ENCODE results near the gene HDHD2.
A peak's percentile ranks its signal among the peaks of the same experiment; 100 is the strongest.

The HDHD2 gene

GRCh38 chr18:47143899-47144485 lies 6.3 kb downstream of the HDHD2 start:
- no peak for DNase-seq

GRCh38 chr18:47143153-47143552 lies 7.1 kb downstream of the HDHD2 start:
- DNase-seq: no peak

GRCh38 chr18:47141289-47141688 lies 9.0 kb downstream of the HDHD2 start:
- DNase-seq: no peak

DNA sequence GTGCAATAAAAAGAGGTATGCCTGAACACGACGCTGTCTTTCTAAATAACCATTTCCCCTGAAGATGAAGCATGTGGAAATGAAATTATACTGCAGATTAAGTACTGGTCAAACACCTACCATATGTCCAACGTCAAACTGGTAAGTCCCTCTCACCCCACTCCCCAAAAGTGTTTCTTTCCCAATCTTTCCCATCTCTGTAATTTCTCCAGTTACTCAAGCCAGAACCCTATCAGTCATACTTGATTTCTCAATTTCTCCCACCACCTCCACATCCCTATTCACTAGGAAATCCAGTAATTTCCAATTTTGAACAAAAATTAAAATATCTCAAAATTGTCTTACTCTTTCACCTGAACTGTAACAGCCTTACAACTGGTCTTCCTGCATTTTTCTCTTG lies 29.2 kb downstream of the HDHD2 start:
- DNase-seq: no peak

DNA sequence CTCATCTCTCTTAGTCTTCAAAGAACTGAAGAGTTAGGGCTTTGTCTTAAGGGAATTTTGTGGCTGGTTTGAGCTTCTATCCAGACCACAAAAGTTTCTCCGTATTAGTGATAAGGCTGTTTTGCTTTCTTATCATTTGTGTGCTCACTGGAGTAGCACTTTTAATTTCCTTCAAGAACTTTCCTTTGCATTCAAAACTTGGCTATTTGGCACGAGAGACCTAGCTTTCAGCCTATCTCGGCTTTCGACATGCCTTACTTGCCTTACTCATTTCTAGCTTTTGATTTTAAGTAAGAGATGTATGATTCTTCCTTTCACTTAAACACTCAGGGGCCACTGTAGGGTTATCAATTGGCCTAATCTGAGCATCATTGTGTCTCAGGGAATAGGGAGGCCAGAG lies 29.9 kb downstream of the HDHD2 start:
- no peak for DNase-seq

DNA sequence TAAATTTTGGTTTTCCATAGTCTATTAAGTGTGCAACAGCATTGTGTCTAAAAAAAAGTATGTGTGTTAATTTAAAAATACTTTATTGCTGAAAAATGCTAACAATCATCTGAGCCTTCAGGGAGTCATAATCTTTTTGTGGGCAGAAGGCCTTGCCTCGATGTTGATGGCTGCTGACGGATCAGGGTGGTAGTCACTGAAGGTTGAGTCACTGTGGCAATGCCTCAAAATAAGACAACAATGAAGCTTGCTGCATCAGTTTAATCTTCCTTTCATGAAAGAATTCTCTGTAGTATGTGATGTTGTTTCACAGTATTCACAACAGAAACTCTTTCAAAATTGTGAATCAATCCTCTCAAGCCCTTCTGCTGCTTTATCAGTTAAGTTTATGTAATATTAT lies 31.3 kb downstream of the HDHD2 start:
- DNase-seq: no peak

DNA sequence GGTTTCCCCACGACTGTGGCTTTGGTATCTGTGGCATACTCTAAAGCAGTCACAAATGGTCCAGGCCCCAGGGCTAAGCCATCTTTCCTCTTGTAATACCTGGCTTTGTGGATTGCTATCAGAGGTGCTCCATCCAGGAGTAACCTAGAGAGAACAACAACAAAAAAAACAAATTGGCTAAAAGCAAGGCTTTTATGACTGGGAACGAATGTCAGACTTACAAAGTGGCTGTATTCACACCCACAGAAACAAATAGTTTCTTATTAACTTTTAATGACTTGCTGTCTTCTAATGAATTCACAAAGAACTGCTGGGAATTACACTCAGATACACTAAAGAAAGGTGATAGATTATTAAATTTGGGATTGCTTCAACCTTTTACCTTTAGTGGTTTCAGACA lies 35.1 kb downstream of the HDHD2 start:
- no peak for DNase-seq

- no peak for DNase-seq
Observed at GRCh38 chr18:47113796-47114540, 36.3 kb downstream of the HDHD2 start.

- no peak for DNase-seq
Observed at GRCh38 chr18:47110492-47111274, 39.6 kb downstream of the HDHD2 start.

- DNase-seq: no peak
Observed at GRCh38 chr18:47109720-47110119, 40.6 kb downstream of the HDHD2 start.

DNA sequence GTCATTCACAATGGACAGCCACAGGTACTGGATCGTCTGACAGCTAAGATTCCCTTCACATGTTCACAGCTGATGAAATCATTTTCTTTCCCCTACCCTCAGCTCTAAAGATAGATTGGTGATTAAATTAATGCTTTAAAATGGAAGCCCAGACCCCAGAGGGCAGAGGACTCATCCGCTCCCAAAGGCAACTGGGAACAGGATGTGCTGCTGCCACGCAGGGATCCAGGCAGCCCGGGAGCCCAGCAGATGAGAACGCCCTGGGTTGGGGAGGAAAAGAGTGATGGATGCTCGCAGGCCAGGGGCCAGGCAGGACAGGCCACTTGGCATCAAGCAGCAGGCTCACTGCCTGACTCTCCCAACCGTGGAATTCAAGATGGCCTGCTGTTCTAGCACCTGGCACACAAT lies 41.3 kb downstream of the HDHD2 start:
- no peak for DNase-seq

DNA sequence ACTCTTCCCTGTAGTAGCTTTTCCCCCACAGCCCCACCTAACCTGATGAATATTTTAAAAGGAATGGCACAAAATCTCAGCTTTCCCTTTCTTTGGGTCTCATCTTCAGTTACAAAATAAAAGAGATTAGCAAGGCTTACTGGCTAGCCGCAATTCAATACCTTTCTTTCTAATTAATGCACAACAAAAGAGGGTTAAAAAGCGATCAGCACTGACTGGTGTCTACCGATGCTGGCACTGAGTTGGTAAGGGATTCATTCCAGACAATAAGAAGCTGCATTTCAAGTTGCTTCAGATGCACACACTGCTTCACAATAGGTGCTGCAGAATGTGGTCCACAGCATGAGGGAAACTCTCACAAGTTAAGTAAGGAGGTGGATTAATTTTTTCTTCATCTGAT lies 41.9 kb downstream of the HDHD2 start:
- no peak for DNase-seq

DNA sequence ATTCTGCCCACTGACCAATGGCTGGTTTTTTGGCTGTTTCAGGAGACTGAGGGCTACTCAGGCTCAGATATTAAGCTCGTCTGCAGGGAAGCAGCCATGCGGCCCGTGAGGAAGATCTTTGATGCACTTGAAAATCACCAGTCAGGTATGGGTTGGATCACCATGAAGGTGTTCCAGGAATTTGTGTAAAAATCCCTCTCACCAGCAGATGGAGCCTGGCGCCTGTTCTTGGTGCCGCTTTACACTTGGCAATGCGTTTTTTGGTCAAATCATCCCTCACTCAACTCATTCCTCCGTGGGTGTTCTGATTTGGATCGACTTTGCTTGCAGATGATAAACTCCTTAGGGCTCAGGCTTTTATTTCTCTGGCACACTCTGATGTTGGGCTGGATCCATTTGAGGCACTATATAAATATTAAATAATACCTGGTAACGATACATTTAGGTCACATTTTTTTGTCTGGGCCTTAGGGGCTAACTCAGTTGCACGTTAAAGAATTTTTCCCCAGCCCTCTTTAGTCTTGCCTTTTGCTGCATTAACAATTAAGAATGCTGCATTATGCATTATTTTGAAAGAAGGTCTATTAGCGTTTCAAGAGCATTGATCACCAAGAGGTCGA lies 50.0 kb downstream of the HDHD2 start:
- DNase-seq: peak; percentile 64 to 69

- DNase-seq: no peak
Observed at GRCh38 chr18:47095810-47096209, 54.5 kb downstream of the HDHD2 start.

DNA sequence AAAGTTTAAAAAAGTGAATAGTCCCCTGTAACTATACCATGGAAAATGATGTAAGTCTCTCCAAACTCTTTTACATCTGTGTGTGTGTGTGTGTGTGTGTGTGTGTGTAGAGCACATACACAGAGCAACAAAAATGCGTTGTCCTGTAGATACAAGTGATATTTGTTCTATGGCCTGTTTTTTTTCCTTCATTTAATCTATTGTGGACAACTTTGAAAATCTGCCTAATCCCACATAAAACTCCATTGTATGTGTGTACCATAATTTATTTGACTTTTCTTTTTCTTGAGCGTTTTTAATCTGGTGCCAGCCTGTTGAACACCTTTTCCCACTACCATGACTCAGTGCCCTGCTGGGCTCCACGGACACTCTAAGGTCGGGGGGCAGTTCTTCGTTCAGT lies 62.6 kb downstream of the HDHD2 start:
- DNase-seq: no peak

DNA sequence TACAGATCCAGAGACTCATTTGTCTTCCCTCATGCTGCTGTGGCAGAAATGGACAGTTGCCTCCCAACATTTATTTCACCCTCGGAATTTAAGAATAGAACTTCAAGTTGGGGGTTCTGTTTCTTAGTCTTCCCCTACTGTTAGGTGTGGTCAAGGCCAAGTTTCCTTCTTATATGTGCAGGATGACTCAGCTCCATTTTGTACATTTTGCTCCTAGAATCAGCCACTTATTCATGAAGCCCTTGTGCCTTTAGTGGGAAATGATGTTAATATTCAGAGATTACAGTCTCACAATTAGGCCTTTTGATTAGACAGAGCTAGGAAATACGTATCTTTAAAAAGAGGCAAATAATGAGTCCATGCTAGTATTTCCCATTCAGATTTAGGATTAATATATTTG lies 68.7 kb downstream of the HDHD2 start:
- DNase-seq: no peak

GRCh38 chr18:47080872-47081271 lies 69.4 kb downstream of the HDHD2 start:
- no peak for DNase-seq

DNA sequence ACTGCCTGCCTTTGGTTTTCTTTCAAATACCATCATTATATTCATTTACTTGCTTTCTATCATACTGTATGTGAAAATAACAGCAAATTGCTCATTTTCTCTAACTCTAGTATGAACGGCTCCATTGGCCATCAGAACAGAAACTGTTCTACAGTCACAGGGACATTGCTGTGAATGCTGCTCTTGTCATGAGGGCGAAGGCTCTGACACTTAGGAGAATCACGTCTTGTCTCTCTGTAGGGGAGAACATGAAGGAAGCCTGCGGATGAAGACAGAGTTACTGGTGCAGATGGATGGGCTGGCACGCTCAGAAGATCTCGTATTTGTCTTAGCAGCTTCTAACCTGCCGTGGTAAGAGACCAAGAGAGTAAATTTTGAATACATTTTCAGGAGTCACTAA lies 73.2 kb downstream of the HDHD2 start:
- DNase-seq: no peak

DNA sequence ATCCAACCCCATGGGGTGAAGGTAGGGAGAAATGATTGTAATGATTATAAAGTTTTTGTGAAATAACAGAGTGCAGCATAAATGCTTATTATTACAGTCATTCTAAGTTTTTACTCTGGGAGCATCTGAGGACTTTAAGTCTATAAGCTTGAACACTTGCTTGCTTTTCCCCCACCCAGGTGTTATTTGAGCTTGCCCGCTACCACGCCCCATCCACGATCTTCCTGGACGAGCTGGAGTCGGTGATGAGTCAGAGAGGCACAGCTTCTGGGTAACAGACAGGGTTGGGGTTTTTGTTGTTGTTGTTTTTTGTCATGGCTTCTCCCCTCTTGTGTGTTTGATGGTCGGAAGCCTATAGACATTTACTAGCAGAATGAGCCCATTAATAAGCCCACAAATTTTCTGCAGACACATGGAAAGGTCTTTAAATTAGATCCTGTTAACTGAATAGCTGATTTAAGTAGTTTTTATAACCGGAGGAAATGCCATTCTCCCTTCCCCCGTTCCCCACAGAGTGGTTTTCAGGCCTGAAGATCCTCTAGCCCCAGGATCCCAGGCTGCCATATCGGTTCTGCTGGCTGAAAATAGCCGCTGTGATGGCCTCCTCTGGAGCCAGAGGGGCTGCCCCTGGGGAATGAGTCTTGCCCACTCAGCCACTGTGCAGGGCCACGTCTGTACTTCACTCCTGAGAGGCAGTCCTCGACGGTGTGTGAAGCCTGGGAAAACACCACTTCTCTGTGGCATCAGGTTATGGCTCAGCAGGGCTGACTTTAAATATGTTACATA lies 75.0 kb downstream of the HDHD2 start:
- no peak for DNase-seq

GRCh38 chr18:47067648-47068047 lies 82.7 kb downstream of the HDHD2 start:
- no peak for DNase-seq

DNA sequence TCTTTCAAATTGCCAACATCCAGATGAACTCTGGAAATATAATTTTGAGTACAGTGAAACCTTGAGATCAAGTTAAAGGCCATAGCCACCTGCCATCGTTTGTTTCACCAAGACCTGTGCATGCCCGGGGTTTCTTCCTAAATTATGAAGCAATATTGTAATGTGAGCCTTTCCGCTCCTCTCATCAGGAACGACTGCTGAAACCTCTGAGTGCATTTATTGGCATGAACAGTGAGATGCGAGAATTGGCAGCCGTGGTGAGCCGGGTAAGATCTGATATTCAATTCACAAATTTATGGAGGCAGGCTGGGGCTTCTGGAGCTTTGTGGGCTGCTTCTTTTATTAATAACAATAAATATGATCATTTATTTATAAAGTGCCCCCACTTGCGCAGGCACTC lies 87.2 kb downstream of the HDHD2 start:
- no peak for DNase-seq

- DNase-seq: no peak
Observed at GRCh38 chr18:47062471-47062870, 87.8 kb downstream of the HDHD2 start.
